GM23338 (cell line): ENCODE results near the gene FBLN2. TPM values are rescaled to one million over a fixed set of nuclear protein-coding genes. Genes with fewer than 3 reads are reported as not detected.
"Not testable (repeated sequence)": the region's sequence is repeated elsewhere in the genome, so short reads cannot be mapped to it uniquely, and the experiment has no call there.

Experiments used
- ATAC-seq: fragments of 200-7000 bp; cut with Tn5 transposase; 3 replicates; pipeline ENCODE4 v1.9.1; 2020
- DNase-seq: peaks from one replicate; pipeline ENCODE4 v3.0.0-alpha.2; 2015; ENCODE audit warnings: low spot score
- H2AFZ ChIP-seq: fragments of 200-600 bp; sonication (generic); 2 replicates; pipeline ENCODE4 v1.8.0; 2016; ENCODE audit warnings: antibody characterized with exemption, mild to moderate bottlenecking, moderate library complexity
- H3F3A ChIP-seq: fragments of 200-600 bp; sonication (generic); replicated peaks from 2 replicates; pipeline ENCODE4 v1.8.0; 2017; ENCODE audit warnings: antibody characterized with exemption, mixed run types, low read depth
- H3K27ac ChIP-seq: fragments of 200-600 bp; sonication (generic); 2 replicates; pipeline ENCODE4 v1.6.1; 2016; ENCODE audit warnings: low read depth
- H3K27me3 ChIP-seq: fragments of 200-600 bp; sonication (generic); 2 replicates; pipeline ENCODE4 v1.8.0; 2016; ENCODE audit warnings: mild to moderate bottlenecking, mixed run types, moderate library complexity; ENCODE audit not compliant: insufficient read depth
- H3K36me3 ChIP-seq: fragments of 200-600 bp; sonication (generic); 2 replicates; pipeline ENCODE4 v1.8.0; 2016; ENCODE audit warnings: mild to moderate bottlenecking; ENCODE audit not compliant: insufficient read depth
- H3K4me1 ChIP-seq: fragments of 200-600 bp; sonication (generic); 2 replicates; pipeline ENCODE4 v1.8.0; 2016; ENCODE audit warnings: mild to moderate bottlenecking, moderate library complexity; ENCODE audit not compliant: insufficient read depth
- H3K4me2 ChIP-seq: fragments of 200-600 bp; sonication (generic); 2 replicates; pipeline ENCODE4 v1.7.1; 2017; ENCODE audit warnings: mixed run types
- H3K4me3 ChIP-seq: fragments of 200-600 bp; sonication (generic); 2 replicates; pipeline ENCODE4 v1.6.1; 2016; ENCODE audit warnings: mixed run types
- H3K79me2 ChIP-seq: fragments of 200-600 bp; sonication (generic); replicated peaks from 2 replicates; pipeline ENCODE4 v1.8.0; 2017; ENCODE audit warnings: mild to moderate bottlenecking; ENCODE audit not compliant: insufficient read depth
- H3K9me2 ChIP-seq: fragments of 200-600 bp; sonication (generic); 2 replicates; pipeline ENCODE4 v1.8.0; 2017; ENCODE audit not compliant: insufficient read depth
- H4K20me1 ChIP-seq: fragments of 200-600 bp; sonication (generic); replicated peaks from 2 replicates; pipeline ENCODE4 v1.8.0; 2017; ENCODE audit warnings: mild to moderate bottlenecking; ENCODE audit not compliant: insufficient read depth
- H3K27ac Mint-ChIP-seq: 2 replicates; pipeline ENCODE4 v1.8.0; 2020; ENCODE audit warnings: inconsistent platforms, mild to moderate bottlenecking, moderate library complexity, mixed read lengths
- H3K27me3 Mint-ChIP-seq: 3 replicates; pipeline ENCODE4 v1.8.0; 2022; ENCODE audit warnings: low read depth, mild to moderate bottlenecking, moderate library complexity, mixed read lengths, inconsistent platforms; ENCODE audit not compliant: insufficient read depth, poor library complexity
- H3K36me3 Mint-ChIP-seq: 3 replicates; pipeline ENCODE4 v1.8.0; 2021; ENCODE audit warnings: low read depth, mild to moderate bottlenecking, inconsistent platforms, moderate library complexity, mixed read lengths
- H3K4me1 Mint-ChIP-seq: 3 replicates; pipeline ENCODE4 v1.8.0; 2020; ENCODE audit warnings: mild to moderate bottlenecking, inconsistent platforms, mixed read lengths
- H3K4me3 Mint-ChIP-seq: 3 replicates; pipeline ENCODE4 v1.8.0; 2021; ENCODE audit warnings: moderate library complexity, mild to moderate bottlenecking, inconsistent platforms, mixed read lengths
- H3K9me3 Mint-ChIP-seq: 3 replicates; pipeline ENCODE4 v1.8.0; 2020; ENCODE audit warnings: moderate library complexity, mild to moderate bottlenecking, inconsistent platforms, mixed read lengths
- CREB1 ChIP-seq: fragments of 250-450 bp; sonication (Bioruptor Pico); IDR thresholded peaks from 2 replicates; pipeline ENCODE4 v1.5.0; 2020; ENCODE audit warnings: low read depth, mild to moderate bottlenecking, moderate library complexity
- EZH2phosphoT487 ChIP-seq: fragments of 200-600 bp; sonication (generic); IDR thresholded peaks from one replicate; pipeline ENCODE4 v1.8.1; 2018; ENCODE audit warnings: antibody characterized with exemption; ENCODE audit not compliant: unreplicated experiment
- JUNB ChIP-seq: IDR thresholded peaks from one replicate; pipeline ENCODE4 v1.6.1; 2016; ENCODE audit warnings: antibody characterized with exemption; ENCODE audit not compliant: unreplicated experiment
- NANOG ChIP-seq: IDR thresholded peaks from 2 replicates; pipeline ENCODE4 v1.6.1; 2016; ENCODE audit warnings: antibody characterized with exemption, borderline replicate concordance
- STAT1 ChIP-seq: IDR thresholded peaks from one replicate; pipeline ENCODE4 v1.6.1; 2016; ENCODE audit warnings: antibody characterized with exemption; ENCODE audit not compliant: unreplicated experiment
- ZNF114 ChIP-seq: fragments of 250-450 bp; sonication (Bioruptor Pico); IDR thresholded peaks from 2 replicates; pipeline ENCODE4 v1.5.0; 2020; ENCODE audit warnings: mild to moderate bottlenecking, moderate library complexity
- polyA plus RNA-seq: library from polyadenylated mRNA; unstranded; fragments of >200 nt; fragmentation: Nextera tagmentation; extraction: Ambion mirVana; gene quantifications from 2 replicates; pipeline ENCODE4 v1.2.1, GENCODE V29; 2016
- total RNA-seq: library from RNA; depleted of rRNA; stranded (reverse); fragments of >200 nt; shearing (Covaris generic); gene quantifications from 2 replicates; pipeline ENCODE4 v1.2.3, GENCODE V29; 2014
- TF ChIP-seq, protein P1 (sequence below), 2 experiments: fragments of 200-600 bp in 1 of 2; sonication (generic) in 1 of 2; conservative IDR thresholded peaks; 2 replicates each; pipeline versions ENCODE4 v1.5.1 to v1.6.1; 2016 to 2017; ENCODE audit warnings: antibody characterized with exemption in 2 of 2, low read depth in 2 of 2, mild to moderate bottlenecking in 2 of 2, moderate library complexity in 1 of 2
- TF ChIP-seq, protein P2 (sequence below): fragments of 250-450 bp; sonication (Bioruptor Pico); IDR thresholded peaks from 2 replicates; pipeline ENCODE4 v1.5.0; 2020; ENCODE audit warnings: mild to moderate bottlenecking, moderate library complexity
- TF ChIP-seq, protein P3 (sequence below): IDR thresholded peaks from 2 replicates; pipeline ENCODE4 v1.6.1; 2016; ENCODE audit warnings: antibody characterized with exemption

Gene FBLN2
- total and polyA plus RNA-seq, 2 experiments from 2014 or later, result 18.8 to 26.8 TPM

DNA sequence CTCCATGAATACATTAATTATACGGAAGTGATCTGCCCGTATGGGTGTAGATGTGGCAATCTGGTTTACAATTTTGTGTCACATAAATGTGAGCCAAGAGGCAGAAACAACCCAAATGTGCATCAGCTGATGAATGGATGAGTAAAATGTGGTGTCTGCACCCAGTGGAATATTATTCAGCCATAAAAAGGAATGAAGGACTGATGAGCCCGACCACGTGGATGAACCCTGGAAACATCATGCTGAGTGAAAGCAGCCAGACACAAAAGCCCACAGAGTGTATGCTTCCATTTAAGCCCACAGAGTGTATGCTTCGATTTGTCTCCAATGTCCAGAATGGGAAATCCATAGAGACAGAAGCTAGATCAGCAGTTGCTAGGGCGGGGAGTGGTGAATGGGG, 27.6 kb upstream of the FBLN2 start:
- ATAC-seq (no peak), DNase-seq (no peak)
- peaks cover 11% of the 10 kb centered on the region for H3K4me1 Mint-ChIP-seq
- TF ChIP-seq, protein P1, sequence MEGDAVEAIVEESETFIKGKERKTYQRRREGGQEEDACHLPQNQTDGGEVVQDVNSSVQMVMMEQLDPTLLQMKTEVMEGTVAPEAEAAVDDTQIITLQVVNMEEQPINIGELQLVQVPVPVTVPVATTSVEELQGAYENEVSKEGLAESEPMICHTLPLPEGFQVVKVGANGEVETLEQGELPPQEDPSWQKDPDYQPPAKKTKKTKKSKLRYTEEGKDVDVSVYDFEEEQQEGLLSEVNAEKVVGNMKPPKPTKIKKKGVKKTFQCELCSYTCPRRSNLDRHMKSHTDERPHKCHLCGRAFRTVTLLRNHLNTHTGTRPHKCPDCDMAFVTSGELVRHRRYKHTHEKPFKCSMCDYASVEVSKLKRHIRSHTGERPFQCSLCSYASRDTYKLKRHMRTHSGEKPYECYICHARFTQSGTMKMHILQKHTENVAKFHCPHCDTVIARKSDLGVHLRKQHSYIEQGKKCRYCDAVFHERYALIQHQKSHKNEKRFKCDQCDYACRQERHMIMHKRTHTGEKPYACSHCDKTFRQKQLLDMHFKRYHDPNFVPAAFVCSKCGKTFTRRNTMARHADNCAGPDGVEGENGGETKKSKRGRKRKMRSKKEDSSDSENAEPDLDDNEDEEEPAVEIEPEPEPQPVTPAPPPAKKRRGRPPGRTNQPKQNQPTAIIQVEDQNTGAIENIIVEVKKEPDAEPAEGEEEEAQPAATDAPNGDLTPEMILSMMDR (conservative IDR thresholded peaks at IDR 0.05; ENCODE audit: low read depth in 2 of 2), result no peak
- Histone ChIP-seq H4K20me1 (no peaks in the 10 kb centered on the region), H3K9me2 (no peaks in the 10 kb centered on the region), H3K4me3 (no peak overlapping the region), H3K4me1 (peaks cover 6% of the 10 kb centered on the region; the same call in 1 of the 2 replicates), H3K36me3 (no peaks in the 10 kb centered on the region), H3K79me2 (no peaks in the 10 kb centered on the region), H3K27me3 (no peaks in the 10 kb centered on the region), H3F3A (no peaks in the 10 kb centered on the region), H3K4me2 (no peak overlapping the region), H3K27ac (no peak overlapping the region), H2AFZ (no peak overlapping the region)
- peaks cover 13% of the 10 kb centered on the region for H3K27me3 Mint-ChIP-seq
- H3K27ac Mint-ChIP-seq, result no peak overlapping the region
- H3K4me3 Mint-ChIP-seq, result no peak overlapping the region
- H3K9me3 Mint-ChIP-seq, result peaks cover 16% of the 10 kb centered on the region; the same call in 2 of the 3 replicates
- peaks cover 7% of the 10 kb centered on the region for H3K36me3 Mint-ChIP-seq

DNA sequence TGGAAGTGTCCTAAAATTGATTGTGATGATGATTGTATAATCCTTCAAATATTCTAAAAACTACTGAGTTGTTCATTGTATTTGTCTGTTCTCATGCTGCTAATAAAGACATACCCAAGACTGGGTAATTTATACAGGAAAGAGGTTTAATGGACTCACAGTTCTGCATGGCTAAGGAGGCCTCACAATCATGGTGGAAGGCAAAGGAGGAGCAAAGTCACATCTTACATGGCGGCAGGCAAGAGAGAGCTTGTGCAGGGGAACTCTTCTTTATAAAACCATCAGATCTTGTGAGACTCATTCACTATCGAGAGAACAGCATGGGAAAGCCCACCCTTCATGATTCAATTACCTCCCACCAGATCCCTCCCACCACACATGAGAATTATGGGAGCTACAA, 27.2 kb upstream of the FBLN2 start:
- not testable (repeated sequence) for ATAC-seq, H3F3A ChIP-seq, H3K4me3 Mint-ChIP-seq, H3K36me3 Mint-ChIP-seq, H3K36me3 ChIP-seq, H2AFZ ChIP-seq, DNase-seq, H3K27ac ChIP-seq, H3K4me2 ChIP-seq, H3K4me3 ChIP-seq, H4K20me1 ChIP-seq, H3K27me3 ChIP-seq, H3K9me2 ChIP-seq, H3K27ac Mint-ChIP-seq, H3K79me2 ChIP-seq
- Mint-ChIP-seq H3K4me1 (peaks cover 15% of the 10 kb centered on the region), H3K9me3 (peaks cover 16% of the 10 kb centered on the region; the same call in 2 of the 3 replicates), H3K27me3 (peaks cover 14% of the 10 kb centered on the region)
- peaks cover 11% of the 10 kb centered on the region; the same call in 1 of the 2 replicates for H3K4me1 ChIP-seq

DNA sequence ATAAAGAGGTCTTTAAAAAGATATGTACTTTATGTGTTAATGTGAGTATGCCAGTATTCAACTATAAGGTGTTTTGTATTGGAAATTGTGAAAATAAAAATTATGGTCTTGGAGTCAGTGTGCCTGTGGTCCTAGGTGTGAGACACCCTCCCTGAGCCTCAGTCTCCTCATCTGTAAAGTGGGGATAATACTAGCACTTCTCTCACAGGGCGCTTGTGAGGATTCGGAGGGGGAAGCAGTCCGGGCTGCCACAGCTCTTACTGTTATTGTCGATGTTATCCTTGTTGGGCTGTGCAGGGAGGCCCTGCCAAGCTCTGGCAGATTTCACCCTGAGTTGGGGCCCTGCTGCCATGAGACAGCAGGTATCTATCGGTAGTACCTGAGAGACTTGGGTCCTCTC, 26.7 kb upstream of the FBLN2 start:
- Histone ChIP-seq H3K4me1 (peaks cover 11% of the 10 kb centered on the region; the same call in 1 of the 2 replicates), H3K4me3 (no peak overlapping the region), H3K9me2 (no peaks in the 10 kb centered on the region), H2AFZ (no peak overlapping the region), H3F3A (no peaks in the 10 kb centered on the region), H3K79me2 (no peaks in the 10 kb centered on the region), H3K36me3 (no peaks in the 10 kb centered on the region), H3K27me3 (no peaks in the 10 kb centered on the region), H4K20me1 (no peaks in the 10 kb centered on the region), H3K4me2 (no peak overlapping the region), H3K27ac (no peak overlapping the region)
- Mint-ChIP-seq H3K4me1 (peaks cover 16% of the 10 kb centered on the region), H3K27ac (no peak overlapping the region), H3K4me3 (no peak overlapping the region), H3K27me3 (peaks cover 12% of the 10 kb centered on the region), H3K9me3 (peaks cover 16% of the 10 kb centered on the region; the same call in 2 of the 3 replicates), H3K36me3 (peaks cover 7% of the 10 kb centered on the region)
- DNase-seq, result no peak
- no peak for ATAC-seq
- no peak for TF ChIP-seq JUNB
- no peak for TF ChIP-seq NANOG
- no peak for TF ChIP-seq STAT1
- no peak for TF ChIP-seq ZNF114 (CRISPR knock-in tag)
- TF ChIP-seq, protein P2, sequence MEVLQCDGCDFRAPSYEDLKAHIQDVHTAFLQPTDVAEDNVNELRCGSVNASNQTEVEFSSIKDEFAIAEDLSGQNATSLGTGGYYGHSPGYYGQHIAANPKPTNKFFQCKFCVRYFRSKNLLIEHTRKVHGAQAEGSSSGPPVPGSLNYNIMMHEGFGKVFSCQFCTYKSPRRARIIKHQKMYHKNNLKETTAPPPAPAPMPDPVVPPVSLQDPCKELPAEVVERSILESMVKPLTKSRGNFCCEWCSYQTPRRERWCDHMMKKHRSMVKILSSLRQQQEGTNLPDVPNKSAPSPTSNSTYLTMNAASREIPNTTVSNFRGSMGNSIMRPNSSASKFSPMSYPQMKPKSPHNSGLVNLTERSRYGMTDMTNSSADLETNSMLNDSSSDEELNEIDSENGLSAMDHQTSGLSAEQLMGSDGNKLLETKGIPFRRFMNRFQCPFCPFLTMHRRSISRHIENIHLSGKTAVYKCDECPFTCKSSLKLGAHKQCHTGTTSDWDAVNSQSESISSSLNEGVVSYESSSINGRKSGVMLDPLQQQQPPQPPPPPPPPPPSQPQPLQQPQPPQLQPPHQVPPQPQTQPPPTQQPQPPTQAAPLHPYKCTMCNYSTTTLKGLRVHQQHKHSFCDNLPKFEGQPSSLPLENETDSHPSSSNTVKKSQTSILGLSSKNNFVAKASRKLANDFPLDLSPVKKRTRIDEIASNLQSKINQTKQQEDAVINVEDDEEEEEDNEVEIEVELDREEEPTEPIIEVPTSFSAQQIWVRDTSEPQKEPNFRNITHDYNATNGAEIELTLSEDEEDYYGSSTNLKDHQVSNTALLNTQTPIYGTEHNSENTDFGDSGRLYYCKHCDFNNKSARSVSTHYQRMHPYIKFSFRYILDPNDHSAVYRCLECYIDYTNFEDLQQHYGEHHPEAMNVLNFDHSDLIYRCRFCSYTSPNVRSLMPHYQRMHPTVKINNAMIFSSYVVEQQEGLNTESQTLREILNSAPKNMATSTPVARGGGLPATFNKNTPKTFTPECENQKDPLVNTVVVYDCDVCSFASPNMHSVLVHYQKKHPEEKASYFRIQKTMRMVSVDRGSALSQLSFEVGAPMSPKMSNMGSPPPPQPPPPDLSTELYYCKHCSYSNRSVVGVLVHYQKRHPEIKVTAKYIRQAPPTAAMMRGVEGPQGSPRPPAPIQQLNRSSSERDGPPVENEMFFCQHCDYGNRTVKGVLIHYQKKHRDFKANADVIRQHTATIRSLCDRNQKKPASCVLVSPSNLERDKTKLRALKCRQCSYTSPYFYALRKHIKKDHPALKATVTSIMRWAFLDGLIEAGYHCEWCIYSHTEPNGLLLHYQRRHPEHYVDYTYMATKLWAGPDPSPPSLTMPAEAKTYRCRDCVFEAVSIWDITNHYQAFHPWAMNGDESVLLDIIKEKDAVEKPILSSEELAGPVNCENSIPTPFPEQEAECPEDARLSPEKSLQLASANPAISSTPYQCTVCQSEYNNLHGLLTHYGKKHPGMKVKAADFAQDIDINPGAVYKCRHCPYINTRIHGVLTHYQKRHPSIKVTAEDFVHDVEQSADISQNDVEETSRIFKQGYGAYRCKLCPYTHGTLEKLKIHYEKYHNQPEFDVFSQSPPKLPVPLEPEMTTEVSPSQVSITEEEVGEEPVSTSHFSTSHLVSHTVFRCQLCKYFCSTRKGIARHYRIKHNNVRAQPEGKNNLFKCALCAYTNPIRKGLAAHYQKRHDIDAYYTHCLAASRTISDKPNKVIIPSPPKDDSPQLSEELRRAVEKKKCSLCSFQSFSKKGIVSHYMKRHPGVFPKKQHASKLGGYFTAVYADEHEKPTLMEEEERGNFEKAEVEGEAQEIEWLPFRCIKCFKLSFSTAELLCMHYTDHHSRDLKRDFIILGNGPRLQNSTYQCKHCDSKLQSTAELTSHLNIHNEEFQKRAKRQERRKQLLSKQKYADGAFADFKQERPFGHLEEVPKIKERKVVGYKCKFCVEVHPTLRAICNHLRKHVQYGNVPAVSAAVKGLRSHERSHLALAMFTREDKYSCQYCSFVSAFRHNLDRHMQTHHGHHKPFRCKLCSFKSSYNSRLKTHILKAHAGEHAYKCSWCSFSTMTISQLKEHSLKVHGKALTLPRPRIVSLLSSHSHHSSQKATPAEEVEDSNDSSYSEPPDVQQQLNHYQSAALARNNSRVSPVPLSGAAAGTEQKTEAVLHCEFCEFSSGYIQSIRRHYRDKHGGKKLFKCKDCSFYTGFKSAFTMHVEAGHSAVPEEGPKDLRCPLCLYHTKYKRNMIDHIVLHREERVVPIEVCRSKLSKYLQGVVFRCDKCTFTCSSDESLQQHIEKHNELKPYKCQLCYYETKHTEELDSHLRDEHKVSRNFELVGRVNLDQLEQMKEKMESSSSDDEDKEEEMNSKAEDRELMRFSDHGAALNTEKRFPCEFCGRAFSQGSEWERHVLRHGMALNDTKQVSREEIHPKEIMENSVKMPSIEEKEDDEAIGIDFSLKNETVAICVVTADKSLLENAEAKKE (CRISPR knock-in tag), result no peak
- TF ChIP-seq, protein P3, sequence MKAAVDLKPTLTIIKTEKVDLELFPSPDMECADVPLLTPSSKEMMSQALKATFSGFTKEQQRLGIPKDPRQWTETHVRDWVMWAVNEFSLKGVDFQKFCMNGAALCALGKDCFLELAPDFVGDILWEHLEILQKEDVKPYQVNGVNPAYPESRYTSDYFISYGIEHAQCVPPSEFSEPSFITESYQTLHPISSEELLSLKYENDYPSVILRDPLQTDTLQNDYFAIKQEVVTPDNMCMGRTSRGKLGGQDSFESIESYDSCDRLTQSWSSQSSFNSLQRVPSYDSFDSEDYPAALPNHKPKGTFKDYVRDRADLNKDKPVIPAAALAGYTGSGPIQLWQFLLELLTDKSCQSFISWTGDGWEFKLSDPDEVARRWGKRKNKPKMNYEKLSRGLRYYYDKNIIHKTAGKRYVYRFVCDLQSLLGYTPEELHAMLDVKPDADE, result no peak
- TF ChIP-seq EZH2phosphoT487, result no peak
- TF ChIP-seq CREB1 (CRISPR knock-in tag), result no peak
